HepG2 (cell line): Measurements from ENCODE around the gene LSR. TPM values are rescaled to one million over a fixed set of nuclear protein-coding genes. Genes with fewer than 3 reads are reported as not detected.

Experiments used
- ATAC-seq: fragments of 200-7000 bp; cut with Tn5 transposase; 3 replicates; pipeline ENCODE4 v1.9.1; 2020; ENCODE audit warnings: mild to moderate bottlenecking, moderate library complexity
- BruUV-seq: library from RNA; stranded (reverse); fragments of 400-500 nt; replicated peaks from 2 replicates; lab custom pipeline; 2021; lab: Mats Ljungman, UMichigan
- CTCF ChIA-PET: fragments of 300-600 bp; formaldehyde crosslinking; extraction: SDS; loops from one replicate; lab custom pipeline; 2021; ENCODE audit warnings: low total read pairs, inconsistent platforms, low intra/inter-chr PET ratio; lab: Yijun Ruan, JAX
- POLR2A ChIA-PET: fragments of 350-600 bp; sonication (Branson Sonifier 250); formaldehyde crosslinking; loops from one replicate; lab custom pipeline; 2020; ENCODE audit warnings: antibody characterized with exemption, inconsistent platforms; lab: Yijun Ruan, JAX
- DNase-seq: peaks from one replicate; pipeline ENCODE4 v3.0.0-alpha.2; 2015; ENCODE audit warnings: low spot score
- FAIRE-seq: peaks from 3 replicates; lab custom pipeline; 2011; peaks lifted over from hg19 to GRCh38; lab: Jason Lieb, UNC
- H2AFZ ChIP-seq: one replicate; pipeline ENCODE4 v1.6.1; 2011; ENCODE audit warnings: low read length, inconsistent platforms
- H3K27ac ChIP-seq: fragments of 300-600 bp; 3 replicates; pipeline ENCODE4 v1.8.0; 2011; ENCODE audit warnings: mixed run types, mild to moderate bottlenecking, mixed read lengths, low read length, inconsistent platforms; ENCODE audit not compliant: insufficient read depth; ENCODE audit errors: extremely low read length
- H3K27me3 ChIP-seq, 2 experiments: fragments of 200-600 bp in 1 of 2; 2 replicates in 1 of 2; 3 replicates in 1 of 2; pipeline versions ENCODE4 v1.6.0 to v1.8.0; 2011; ENCODE audit warnings: low read length in 2 of 2, mild to moderate bottlenecking in 2 of 2, moderate library complexity in 2 of 2, inconsistent platforms in 1 of 2; ENCODE audit not compliant: insufficient read depth in 2 of 2, control insufficient read depth in 1 of 2
- H3K36me3 ChIP-seq, 2 experiments: fragments of 200-600 bp in 1 of 2; replicated peaks in 1 of 2; 2 replicates in 1 of 2; 3 replicates in 1 of 2; pipeline versions ENCODE4 v1.5.1 to v1.8.0; 2011; ENCODE audit warnings: low read length in 2 of 2, inconsistent platforms in 1 of 2; ENCODE audit not compliant: insufficient read depth in 2 of 2, control insufficient read depth in 1 of 2
- H3K4me1 ChIP-seq: 2 replicates; pipeline ENCODE4 v1.5.1; 2012; ENCODE audit warnings: low read length, inconsistent platforms; ENCODE audit not compliant: insufficient read depth
- H3K4me2 ChIP-seq: 2 replicates; pipeline ENCODE4 v1.6.0; 2011; ENCODE audit warnings: low read depth, low read length, inconsistent platforms
- H3K4me3 ChIP-seq, 3 experiments: fragments of 200-600 bp in 1 of 3; sonication (generic), shearing (Covaris generic) in 1 of 3; replicated peaks in 1 of 3; 2 replicates each; pipeline ENCODE4 v1.5.1; 2011 to 2016; ENCODE audit warnings: low read length in 3 of 3, inconsistent platforms in 2 of 3, low read depth in 2 of 3, mild to moderate bottlenecking in 2 of 3, control low read depth in 1 of 3, mixed read lengths in 1 of 3; ENCODE audit not compliant: insufficient read depth in 1 of 3
- H3K79me2 ChIP-seq: one replicate; pipeline ENCODE4 v1.6.1; 2011; ENCODE audit warnings: low read length, inconsistent platforms; ENCODE audit not compliant: insufficient read depth
- H3K9ac ChIP-seq: 2 replicates; pipeline ENCODE4 v1.6.0; 2011; ENCODE audit warnings: mild to moderate bottlenecking, low read depth, low read length, inconsistent platforms; ENCODE audit not compliant: insufficient read depth
- H3K9me3 ChIP-seq: 2 replicates; pipeline ENCODE4 v1.5.1; 2012; ENCODE audit warnings: mild to moderate bottlenecking, low read length
- H4K20me1 ChIP-seq: 2 replicates; pipeline ENCODE4 v1.6.0; 2011; ENCODE audit warnings: inconsistent platforms, mild to moderate bottlenecking, low read length, moderate library complexity; ENCODE audit not compliant: insufficient read depth
- GABPB1 ChIP-seq: IDR thresholded peaks from 2 replicates; pipeline ENCODE4 v1.6.1; 2016; ENCODE audit warnings: mild to moderate bottlenecking, missing genetic modification reagents, moderate library complexity, missing compliant biosample characterization
- HNRNPUL1 ChIP-seq: fragments of 200-400 bp; formaldehyde crosslinking; IDR thresholded peaks from 2 replicates; pipeline ENCODE4 v1.6.1; 2017; ENCODE audit warnings: low read depth, mild to moderate bottlenecking, low read length, moderate library complexity
- LCORL ChIP-seq, 2 experiments: fragments of 450-650 bp in 1 of 2; sonication (generic) in 1 of 2; formaldehyde crosslinking in 1 of 2; IDR thresholded peaks; 2 replicates each; pipeline versions ENCODE4 v1.5.0 to v1.6.1; 2017 to 2020; ENCODE audit warnings: antibody characterized with exemption in 1 of 2, missing genetic modification reagents in 1 of 2
- SP1 ChIP-seq, 2 experiments: fragments of 450-650 bp in 1 of 2; sonication (generic) in 1 of 2; formaldehyde crosslinking in 1 of 2; IDR thresholded peaks; 2 replicates each; pipeline versions ENCODE4 v1.4.0 to v1.6.1; 2016 to 2020; ENCODE audit warnings: missing genetic modification reagents in 1 of 2
- ZMYM3 ChIP-seq: sonication (generic); formaldehyde crosslinking; IDR thresholded peaks from 2 replicates; pipeline ENCODE4 v1.5.1; 2020; ENCODE audit warnings: mild to moderate bottlenecking, missing genetic modification reagents
- ZNF121 ChIP-seq: sonication (generic); formaldehyde crosslinking; IDR thresholded peaks from 2 replicates; pipeline ENCODE4 v1.5.0; 2020; ENCODE audit warnings: mild to moderate bottlenecking, missing genetic modification reagents
- ZNF451 ChIP-seq: sonication (generic); formaldehyde crosslinking; IDR thresholded peaks from 2 replicates; pipeline ENCODE4 v1.5.0; 2020; ENCODE audit warnings: mild to moderate bottlenecking, missing genetic modification reagents
- ZNF629 ChIP-seq: sonication (generic); formaldehyde crosslinking; conservative IDR thresholded peaks from 2 replicates; pipeline ENCODE4 v1.5.0; 2020; ENCODE audit warnings: missing genetic modification reagents
- ZNF768 ChIP-seq: sonication (generic); formaldehyde crosslinking; IDR thresholded peaks from 2 replicates; pipeline ENCODE4 v1.4.0; 2020; ENCODE audit warnings: missing genetic modification reagents
- WGBS: methylation state at CpG from one replicate; pipeline ENCODE4 v1.1.6; 2017; ENCODE audit warnings: low lambda C conversion rate; 5-methylcytosine and 5-hydroxymethylcytosine counted together
- in situ Hi-C: cut with HindIII; loops from 2 replicates; pipeline ENCODE4 v1.10.0; 2017; ENCODE audit warnings: low pct_unique_long_range_greater_than_20kb; ENCODE audit not compliant: extremely low pct_ligation_motif_present
- intact Hi-C: fragments of 100-400 bp; cut with micrococcal nuclease; formaldehyde crosslinking; loops from one replicate; pipeline ENCODE4 v1.10.0; 2022; ENCODE audit not compliant: unreplicated experiment
- polyA plus RNA-seq, 8 experiments: library from polyadenylated mRNA; depleted of rRNA in 3 of 8; stranded (reverse) in 7 of 8; unstranded in 1 of 8; fragments of >200 nt; fragmentation: Illumina TruSeq in 4 of 8; extraction: Trizol in 4 of 8; gene quantifications; 2 replicates each; pipeline versions ENCODE4 v1.2.1 to v1.2.3, GENCODE V29; 2011 to 2016; ENCODE audit warnings: low read depth in 4 of 8, missing spikeins in 1 of 8, mixed read lengths in 1 of 8; ENCODE audit not compliant: insufficient read depth in 1 of 8
- total RNA-seq, 5 experiments: library from RNA; depleted of rRNA; stranded (reverse); fragments of >200 nt; fragmentation: Illumina TruSeq; extraction: Trizol; gene quantifications; 2 replicates each; pipeline ENCODE4 v1.2.3, GENCODE V29; 2016; ENCODE audit warnings: low read depth in 1 of 5
- TF ChIP-seq, protein P1 (sequence below): sonication (generic); formaldehyde crosslinking; IDR thresholded peaks from 2 replicates; pipeline ENCODE4 v1.5.0; 2020; ENCODE audit warnings: missing genetic modification reagents, mild to moderate bottlenecking, borderline replicate concordance
- TF ChIP-seq, protein P2 (sequence below): sonication (generic); formaldehyde crosslinking; IDR thresholded peaks from 2 replicates; pipeline ENCODE4 v1.8.1; 2023; ENCODE audit warnings: mild to moderate bottlenecking, missing genetic modification reagents

The LSR gene
- total and polyA plus RNA-seq, 2 of the 13 experiments (the other 11 are each of a cell fraction or from before 2014, with no cell fraction given), result 29.2 to 79.2 TPM

DNA sequence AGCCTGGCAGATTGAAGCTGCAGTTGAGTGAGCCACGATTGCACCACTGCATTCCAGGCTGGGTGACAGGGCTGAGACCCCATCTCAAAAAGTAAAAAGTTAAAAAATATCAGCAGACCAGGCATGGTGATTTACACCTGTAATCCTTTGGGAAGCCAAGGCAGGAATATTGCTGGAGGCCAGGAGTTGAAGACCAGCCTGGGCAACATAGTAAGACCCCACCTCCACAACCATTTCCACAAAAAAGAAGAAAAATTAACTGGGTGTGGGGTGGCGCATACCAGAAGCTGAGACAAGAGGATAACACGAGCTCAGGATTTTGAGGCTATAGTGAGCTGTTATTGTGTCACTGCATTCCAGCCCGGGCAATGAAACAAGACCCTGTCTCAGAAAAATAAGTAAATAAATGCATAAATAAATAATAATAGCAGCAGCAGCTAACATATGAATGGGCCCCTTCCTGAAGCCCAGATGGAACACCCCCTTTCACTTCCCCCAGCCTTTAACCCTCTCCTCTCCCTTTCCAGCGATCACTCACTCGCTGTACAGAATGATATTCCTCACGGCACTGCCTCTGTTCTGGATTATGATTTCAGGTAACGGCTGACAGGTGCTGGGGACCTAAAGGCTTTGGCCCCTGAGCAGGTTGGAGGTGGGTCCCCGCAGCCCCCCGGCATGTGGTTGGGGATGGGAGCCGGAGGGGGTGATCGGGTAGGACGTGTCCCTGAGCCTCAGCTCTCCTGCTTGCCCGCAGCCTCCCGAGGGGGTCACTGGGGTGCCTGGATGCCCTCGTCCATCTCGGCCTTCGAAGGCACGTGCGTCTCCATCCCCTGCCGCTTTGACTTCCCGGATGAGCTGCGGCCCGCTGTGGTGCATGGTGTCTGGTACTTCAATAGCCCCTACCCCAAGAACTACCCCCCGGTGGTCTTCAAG is 46.3 kb downstream of the LSR start:
- ChIA-PET CTCF (no interaction called here), POLR2A (interaction anchor here (0.6 kb wide), 1 partner anchor 551 kb away, joined by 3 read pairs; no protein-coding TSS in a partner anchor)
- TF ChIP-seq LCORL (IDR thresholded peaks at IDR 0.05) (no peak), LCORL (CRISPR knock-in tag; IDR thresholded peaks at IDR 0.05) (no peak), ZNF121 (peak; percentile 76; the same call in 1 of the 2 replicates)
- intact Hi-C loops (no loop called here), in situ Hi-C loops (no loop called here)
- Histone ChIP-seq H3K27ac (no peak overlapping the region), H3K4me2 (0 out of 2 replicates have a peak overlapping the region, but pooled peaks have one; percentile 48), H2AFZ (no peak overlapping the region), H3K79me2 (no peaks in the 10 kb centered on the region), H4K20me1 (no peaks in the 10 kb centered on the region), H3K4me1 (peaks cover 55% of the 10 kb centered on the region), H3K9me3 (no peaks in the 10 kb centered on the region), H3K4me3 (peak overlapping the region in 1 of 3 experiments; percentile 26; a peak in 1 of 6 replicates), H3K27me3 (peaks cover 6 to 39% of the 10 kb centered on the region in 2 experiments), H3K36me3 (no peaks in the 10 kb centered on the region), H3K9ac (no peak overlapping the region)
- FAIRE-seq, result no peak
- ATAC-seq, result no peak
- no peak for DNase-seq
- BruUV-seq, result no TSS peak
- WGBS, result 38% methylated on average over 13 of the region's 25 CpGs

DNA sequence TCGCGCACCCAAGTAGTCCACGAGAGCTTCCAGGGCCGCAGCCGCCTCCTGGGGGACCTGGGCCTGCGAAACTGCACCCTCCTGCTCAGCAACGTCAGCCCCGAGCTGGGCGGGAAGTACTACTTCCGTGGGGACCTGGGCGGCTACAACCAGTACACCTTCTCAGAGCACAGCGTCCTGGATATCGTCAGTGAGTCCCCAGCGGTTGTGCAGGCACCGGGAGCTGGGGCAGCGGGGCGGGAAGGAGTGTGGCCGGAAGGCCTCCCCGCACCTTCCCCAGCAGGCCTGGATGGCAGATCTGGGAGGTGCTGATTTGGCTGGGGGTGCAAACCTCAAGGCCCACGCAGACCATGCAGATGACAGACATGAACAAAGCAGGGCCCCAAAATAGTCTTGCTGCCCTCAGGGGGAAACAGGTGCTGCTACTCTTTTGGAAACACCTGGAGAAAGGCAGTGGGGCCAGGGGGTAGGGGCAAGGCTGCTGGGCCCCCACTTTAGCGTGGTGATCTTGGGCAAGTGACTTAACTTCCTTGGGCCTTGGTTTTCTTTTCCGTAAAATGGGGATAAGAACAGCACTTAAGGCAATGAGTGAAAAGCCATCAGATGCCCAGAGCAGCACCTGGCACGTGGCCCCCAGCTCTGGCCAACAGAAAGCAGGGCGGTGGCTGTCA is 47.1 kb downstream of the LSR start:
- DNase-seq (no peak), ATAC-seq (peak; percentile 45), FAIRE-seq (no peak)
- POLR2A ChIA-PET, result no interaction called here
- H3K9me3 ChIP-seq, result no peaks in the 10 kb centered on the region
- H3K79me2 ChIP-seq, result no peaks in the 10 kb centered on the region
- CTCF ChIA-PET, result no interaction called here
- H3K27me3 ChIP-seq, result peaks cover 6 to 39% of the 10 kb centered on the region in 2 experiments
- H4K20me1 ChIP-seq, result no peaks in the 10 kb centered on the region
- 37% methylated on average over 4 of the region's 24 CpGs for WGBS
- no peak overlapping the region for H2AFZ ChIP-seq
- H3K36me3 ChIP-seq, result no peaks in the 10 kb centered on the region
- H3K4me1 ChIP-seq, result peaks cover 47% of the 10 kb centered on the region
- no peak overlapping the region for H3K27ac ChIP-seq
- peak overlapping the region; percentile 48 for H3K4me2 ChIP-seq
- peak overlapping the region in 1 of 3 experiments; percentile 26; a peak in 1 of 6 replicates for H3K4me3 ChIP-seq
- in situ Hi-C loops, result no loop called here
- intact Hi-C loops, result no loop called here
- BruUV-seq, result no TSS peak
- H3K9ac ChIP-seq, result no peak overlapping the region
- TF ChIP-seq ZMYM3 (CRISPR knock-in tag) (0 out of 2 replicates have a peak, but pooled peaks have one; percentile 15), ZNF451 (CRISPR knock-in tag) (no peak), ZNF629 (CRISPR knock-in tag) (peak; percentile 60), GABPB1 (CRISPR knock-in tag) (peak; percentile 19; the same call in 1 of the 2 replicates), ZNF768 (CRISPR knock-in tag) (peak; percentile 16; the same call in 1 of the 2 replicates), SP1 (IDR thresholded peaks at IDR 0.05) (no peak), SP1 (CRISPR knock-in tag; IDR thresholded peaks at IDR 0.05) (no peak), HNRNPUL1 (no peak)
- TF ChIP-seq, protein P1, sequence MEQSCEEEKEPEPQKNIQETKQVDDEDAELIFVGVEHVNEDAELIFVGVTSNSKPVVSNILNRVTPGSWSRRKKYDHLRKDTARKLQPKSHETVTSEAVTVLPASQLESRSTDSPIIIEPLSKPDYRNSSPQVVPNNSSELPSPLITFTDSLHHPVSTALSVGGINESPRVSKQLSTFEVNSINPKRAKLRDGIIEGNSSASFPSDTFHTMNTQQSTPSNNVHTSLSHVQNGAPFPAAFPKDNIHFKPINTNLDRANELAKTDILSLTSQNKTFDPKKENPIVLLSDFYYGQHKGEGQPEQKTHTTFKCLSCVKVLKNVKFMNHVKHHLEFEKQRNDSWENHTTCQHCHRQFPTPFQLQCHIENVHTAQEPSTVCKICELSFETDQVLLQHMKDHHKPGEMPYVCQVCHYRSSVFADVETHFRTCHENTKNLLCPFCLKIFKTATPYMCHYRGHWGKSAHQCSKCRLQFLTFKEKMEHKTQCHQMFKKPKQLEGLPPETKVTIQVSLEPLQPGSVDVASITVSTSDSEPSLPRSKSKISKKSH, result 0 out of 2 replicates have a peak, but pooled peaks have one; percentile 22
- TF ChIP-seq, protein P2, sequence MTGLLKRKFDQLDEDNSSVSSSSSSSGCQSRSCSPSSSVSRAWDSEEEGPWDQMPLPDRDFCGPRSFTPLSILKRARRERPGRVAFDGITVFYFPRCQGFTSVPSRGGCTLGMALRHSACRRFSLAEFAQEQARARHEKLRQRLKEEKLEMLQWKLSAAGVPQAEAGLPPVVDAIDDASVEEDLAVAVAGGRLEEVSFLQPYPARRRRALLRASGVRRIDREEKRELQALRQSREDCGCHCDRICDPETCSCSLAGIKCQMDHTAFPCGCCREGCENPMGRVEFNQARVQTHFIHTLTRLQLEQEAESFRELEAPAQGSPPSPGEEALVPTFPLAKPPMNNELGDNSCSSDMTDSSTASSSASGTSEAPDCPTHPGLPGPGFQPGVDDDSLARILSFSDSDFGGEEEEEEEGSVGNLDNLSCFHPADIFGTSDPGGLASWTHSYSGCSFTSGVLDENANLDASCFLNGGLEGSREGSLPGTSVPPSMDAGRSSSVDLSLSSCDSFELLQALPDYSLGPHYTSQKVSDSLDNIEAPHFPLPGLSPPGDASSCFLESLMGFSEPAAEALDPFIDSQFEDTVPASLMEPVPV, result no peak
